HCT116 (cell line): ENCODE results near the gene IRF2BP2.
A peak's percentile ranks its signal among the peaks of the same experiment; 100 is the strongest.

ENCODE experiments used
- EZH2 ChIP-seq: fragments of 200-600 bp; sonication (generic); IDR thresholded peaks from 2 replicates; pipeline ENCODE4 v1.6.1; 2017; ENCODE audit warnings: antibody characterized with exemption, mixed run types
- FOSL1 ChIP-seq: IDR thresholded peaks from 2 replicates; pipeline ENCODE4 v1.6.1; 2012; ENCODE audit warnings: low read depth
- JUND ChIP-seq: IDR thresholded peaks from 2 replicates; pipeline ENCODE4 v1.6.1; 2012
- POLR2A ChIP-seq: IDR thresholded peaks from 2 replicates; pipeline ENCODE4 v1.7.0; 2011; ENCODE audit warnings: borderline replicate concordance; ENCODE audit not compliant: insufficient read depth, insufficient read length; ENCODE audit errors: extremely low read depth
- POLR2AphosphoS5 ChIP-seq: IDR thresholded peaks from 2 replicates; pipeline ENCODE4 v1.6.1; 2011; ENCODE audit warnings: mild to moderate bottlenecking, low read depth, low read length, moderate library complexity
- SP1 ChIP-seq: IDR thresholded peaks from 2 replicates; pipeline ENCODE4 v1.6.1; 2012; ENCODE audit warnings: low read depth
- SRF ChIP-seq: IDR thresholded peaks from 2 replicates; pipeline ENCODE4 v1.6.1; 2012; ENCODE audit warnings: low read depth
- TF ChIP-seq, protein P1 (sequence below), 3 experiments: fragments of 200-600 bp in 1 of 3; sonication (generic) in 1 of 3; IDR thresholded peaks in 2 of 3; conservative IDR thresholded peaks in 1 of 3; 2 replicates each; pipeline ENCODE4 v1.5.1; 2012 to 2017; ENCODE audit warnings: low read depth in 2 of 3, low read length in 2 of 3, antibody characterized with exemption in 1 of 3, borderline replicate concordance in 1 of 3, control low read depth in 1 of 3, mild to moderate bottlenecking in 1 of 3, mixed read lengths in 1 of 3, mixed run types in 1 of 3, moderate library complexity in 1 of 3; ENCODE audit not compliant: insufficient read depth in 1 of 3
- TF ChIP-seq, protein P2 (sequence below): IDR thresholded peaks from 2 replicates; pipeline ENCODE4 v1.6.1; 2012; ENCODE audit warnings: low read depth
- TF ChIP-seq, protein P3 (sequence below): IDR thresholded peaks from 2 replicates; pipeline ENCODE4 v1.6.1; 2012

DNA sequence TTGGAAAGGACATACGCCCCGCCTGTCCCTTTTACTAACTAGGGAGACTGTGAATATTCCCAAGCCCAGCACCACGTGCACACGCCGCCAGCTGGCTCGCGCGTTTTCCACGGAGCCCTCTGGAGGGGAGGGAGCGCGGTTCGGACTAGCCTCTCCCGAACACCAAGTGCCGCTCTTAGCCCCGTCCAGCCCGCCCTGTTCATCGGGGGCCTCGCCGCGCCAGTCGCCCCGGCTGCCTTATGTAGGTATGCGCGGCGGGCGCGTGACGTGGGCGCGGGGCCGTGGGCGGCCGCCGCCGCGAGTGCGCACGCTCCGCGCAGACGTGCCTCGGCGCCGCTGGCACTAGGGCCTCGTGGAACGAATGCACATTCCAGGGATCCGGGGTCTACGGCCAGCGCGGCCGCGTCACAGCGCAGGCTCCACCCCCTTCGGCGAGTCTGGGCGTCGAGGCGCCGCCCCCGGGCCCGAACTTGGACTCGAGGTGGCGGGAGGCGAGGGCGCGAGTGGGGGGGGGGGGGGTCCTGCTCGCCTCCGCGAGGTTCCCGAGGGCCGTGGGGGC lies 767 bp upstream of the IRF2BP2 start:
- TF ChIP-seq SP1, result no peak
- TF ChIP-seq, protein P1, sequence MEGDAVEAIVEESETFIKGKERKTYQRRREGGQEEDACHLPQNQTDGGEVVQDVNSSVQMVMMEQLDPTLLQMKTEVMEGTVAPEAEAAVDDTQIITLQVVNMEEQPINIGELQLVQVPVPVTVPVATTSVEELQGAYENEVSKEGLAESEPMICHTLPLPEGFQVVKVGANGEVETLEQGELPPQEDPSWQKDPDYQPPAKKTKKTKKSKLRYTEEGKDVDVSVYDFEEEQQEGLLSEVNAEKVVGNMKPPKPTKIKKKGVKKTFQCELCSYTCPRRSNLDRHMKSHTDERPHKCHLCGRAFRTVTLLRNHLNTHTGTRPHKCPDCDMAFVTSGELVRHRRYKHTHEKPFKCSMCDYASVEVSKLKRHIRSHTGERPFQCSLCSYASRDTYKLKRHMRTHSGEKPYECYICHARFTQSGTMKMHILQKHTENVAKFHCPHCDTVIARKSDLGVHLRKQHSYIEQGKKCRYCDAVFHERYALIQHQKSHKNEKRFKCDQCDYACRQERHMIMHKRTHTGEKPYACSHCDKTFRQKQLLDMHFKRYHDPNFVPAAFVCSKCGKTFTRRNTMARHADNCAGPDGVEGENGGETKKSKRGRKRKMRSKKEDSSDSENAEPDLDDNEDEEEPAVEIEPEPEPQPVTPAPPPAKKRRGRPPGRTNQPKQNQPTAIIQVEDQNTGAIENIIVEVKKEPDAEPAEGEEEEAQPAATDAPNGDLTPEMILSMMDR (IDR thresholded peaks at IDR 0.05 in 2 of 3, conservative IDR thresholded peaks at IDR 0.05 in 1 of 3; ENCODE audit: borderline replicate concordance in 1 of 3, insufficient read depth in 1 of 3, low read depth in 2 of 3, low read length in 2 of 3), result 0 out of 6 replicates have a peak, but pooled peaks of 1 of the 3 experiments have one; percentile 11
- TF ChIP-seq POLR2A, result no peak
- peak; percentile 72; the same call in 1 of the 2 replicates for TF ChIP-seq POLR2AphosphoS5
- TF ChIP-seq FOSL1, result no peak
- TF ChIP-seq, protein P2, sequence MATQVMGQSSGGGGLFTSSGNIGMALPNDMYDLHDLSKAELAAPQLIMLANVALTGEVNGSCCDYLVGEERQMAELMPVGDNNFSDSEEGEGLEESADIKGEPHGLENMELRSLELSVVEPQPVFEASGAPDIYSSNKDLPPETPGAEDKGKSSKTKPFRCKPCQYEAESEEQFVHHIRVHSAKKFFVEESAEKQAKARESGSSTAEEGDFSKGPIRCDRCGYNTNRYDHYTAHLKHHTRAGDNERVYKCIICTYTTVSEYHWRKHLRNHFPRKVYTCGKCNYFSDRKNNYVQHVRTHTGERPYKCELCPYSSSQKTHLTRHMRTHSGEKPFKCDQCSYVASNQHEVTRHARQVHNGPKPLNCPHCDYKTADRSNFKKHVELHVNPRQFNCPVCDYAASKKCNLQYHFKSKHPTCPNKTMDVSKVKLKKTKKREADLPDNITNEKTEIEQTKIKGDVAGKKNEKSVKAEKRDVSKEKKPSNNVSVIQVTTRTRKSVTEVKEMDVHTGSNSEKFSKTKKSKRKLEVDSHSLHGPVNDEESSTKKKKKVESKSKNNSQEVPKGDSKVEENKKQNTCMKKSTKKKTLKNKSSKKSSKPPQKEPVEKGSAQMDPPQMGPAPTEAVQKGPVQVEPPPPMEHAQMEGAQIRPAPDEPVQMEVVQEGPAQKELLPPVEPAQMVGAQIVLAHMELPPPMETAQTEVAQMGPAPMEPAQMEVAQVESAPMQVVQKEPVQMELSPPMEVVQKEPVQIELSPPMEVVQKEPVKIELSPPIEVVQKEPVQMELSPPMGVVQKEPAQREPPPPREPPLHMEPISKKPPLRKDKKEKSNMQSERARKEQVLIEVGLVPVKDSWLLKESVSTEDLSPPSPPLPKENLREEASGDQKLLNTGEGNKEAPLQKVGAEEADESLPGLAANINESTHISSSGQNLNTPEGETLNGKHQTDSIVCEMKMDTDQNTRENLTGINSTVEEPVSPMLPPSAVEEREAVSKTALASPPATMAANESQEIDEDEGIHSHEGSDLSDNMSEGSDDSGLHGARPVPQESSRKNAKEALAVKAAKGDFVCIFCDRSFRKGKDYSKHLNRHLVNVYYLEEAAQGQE, result no peak
- TF ChIP-seq, protein P3, sequence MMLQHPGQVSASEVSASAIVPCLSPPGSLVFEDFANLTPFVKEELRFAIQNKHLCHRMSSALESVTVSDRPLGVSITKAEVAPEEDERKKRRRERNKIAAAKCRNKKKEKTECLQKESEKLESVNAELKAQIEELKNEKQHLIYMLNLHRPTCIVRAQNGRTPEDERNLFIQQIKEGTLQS, result no peak
- TF ChIP-seq EZH2, result no peak
- no peak for TF ChIP-seq JUND
- no peak for TF ChIP-seq SRF
